ENCODE data around the gene DEPDC1B. TPM values are rescaled to one million over a fixed set of nuclear protein-coding genes. Genes with fewer than 3 reads are reported as not detected.

The DEPDC1B gene
- total and polyA plus RNA-seq, 7 donors: 0.27 to 9.5 (median 1.2) TPM; not detected in 2

DNA sequence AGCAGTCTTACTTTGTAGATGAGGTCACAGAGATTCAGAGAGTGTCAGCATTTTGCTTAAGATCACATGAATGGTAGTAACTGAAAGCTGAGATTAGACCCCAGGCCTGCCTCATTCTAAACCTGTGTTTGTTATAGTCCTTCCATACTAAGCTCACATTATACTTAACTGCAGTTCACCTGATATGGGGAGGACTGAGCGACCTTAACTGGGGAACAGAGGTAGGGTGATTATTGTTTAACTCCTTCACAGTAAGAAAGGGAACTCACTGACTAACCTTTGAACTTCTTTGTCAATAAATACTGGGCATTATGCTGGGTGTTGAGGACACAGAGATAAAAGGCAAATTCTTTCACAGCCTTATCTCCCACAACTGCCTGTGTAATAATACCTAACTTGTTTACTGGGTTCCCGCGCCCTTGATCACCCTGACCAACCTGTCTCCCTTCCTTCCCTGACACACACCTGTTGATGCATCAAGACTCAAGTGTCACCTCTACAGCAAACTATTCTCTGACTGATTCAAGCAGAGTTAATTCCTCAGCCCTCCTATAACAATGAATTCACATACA lies 27.2 kb downstream of the DEPDC1B start:
- WGBS, 2 donors: 19 to 65% methylated on average over 3 of the region's 3 CpGs

GRCh38 chr5:60671899-60672692 lies 27.9 kb downstream of the DEPDC1B start:
- no peak for TF ChIP-seq EP300 (IDR thresholded peaks at IDR 0.05)
- TF ChIP-seq CTCF (IDR thresholded peaks at IDR 0.05): no peak
- no peak for TF ChIP-seq POLR2AphosphoS5 (IDR thresholded peaks at IDR 0.05)
- TF ChIP-seq POLR2A (IDR thresholded peaks at IDR 0.05): no peak
- WGBS, 2 donors: 54 to 81% methylated on average over 6 of the region's 6 CpGs
- no peaks in the 10 kb centered on the region for H3K36me3 ChIP-seq
- H3K4me3 ChIP-seq: no peak overlapping the region
- no peaks in the 10 kb centered on the region for H3K27me3 ChIP-seq
- DNase-seq: no peak
- intact Hi-C loops (cut with DNase I): no loop called here
- H3K9me3 ChIP-seq: no peaks in the 10 kb centered on the region
- no peak overlapping the region for H3K27ac ChIP-seq
- H3K4me1 ChIP-seq: no peaks in the 10 kb centered on the region

More for the DNA sequence above, 27.2 kb downstream of the DEPDC1B start:
- intact Hi-C loops (cut with DNase I): no loop called here
- TF ChIP-seq EP300 (IDR thresholded peaks at IDR 0.05) (no peak), CTCF (IDR thresholded peaks at IDR 0.05) (no peak), POLR2AphosphoS5 (IDR thresholded peaks at IDR 0.05) (no peak), POLR2A (IDR thresholded peaks at IDR 0.05) (no peak)
- Histone ChIP-seq H3K27me3 (no peaks in the 10 kb centered on the region), H3K27ac (no peak overlapping the region), H3K4me1 (no peaks in the 10 kb centered on the region), H3K9me3 (no peaks in the 10 kb centered on the region), H3K36me3 (no peaks in the 10 kb centered on the region), H3K4me3 (no peak overlapping the region)
- no peak for DNase-seq

DNA sequence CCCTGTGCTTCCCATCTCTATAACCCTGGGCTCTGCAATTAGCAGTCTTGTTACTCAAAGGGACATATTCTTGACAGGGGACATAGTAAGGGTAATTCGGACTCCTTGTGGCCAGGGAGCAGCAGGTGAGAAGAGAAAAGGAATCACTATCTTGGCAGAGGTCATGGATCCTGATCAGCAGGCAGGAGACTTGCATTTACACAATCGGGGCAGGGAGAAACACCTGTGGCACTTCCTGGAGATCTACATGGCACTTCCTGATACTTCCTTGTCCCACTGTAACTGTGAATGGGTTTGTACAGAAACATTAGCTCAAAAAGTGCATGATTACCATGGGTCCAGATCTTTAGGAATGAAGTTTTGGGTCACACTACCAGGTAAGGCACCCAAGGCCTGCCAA lies 29.2 kb downstream of the DEPDC1B start:
- no peak overlapping the region for H3K27ac ChIP-seq
- no peaks in the 10 kb centered on the region for H3K4me1 ChIP-seq
- H3K36me3 ChIP-seq: no peaks in the 10 kb centered on the region
- intact Hi-C loops (cut with DNase I): no loop called here
- WGBS, 2 donors: 36 to 73% methylated on average over 2 of the region's 2 CpGs
- no peaks in the 10 kb centered on the region for H3K27me3 ChIP-seq
- no peak overlapping the region for H3K4me3 ChIP-seq
- TF ChIP-seq EP300 (IDR thresholded peaks at IDR 0.05): no peak
- TF ChIP-seq CTCF (IDR thresholded peaks at IDR 0.05): no peak
- no peak for TF ChIP-seq POLR2A (IDR thresholded peaks at IDR 0.05)
- TF ChIP-seq POLR2AphosphoS5 (IDR thresholded peaks at IDR 0.05): no peak
- DNase-seq: no peak
- H3K9me3 ChIP-seq: no peaks in the 10 kb centered on the region

DNA sequence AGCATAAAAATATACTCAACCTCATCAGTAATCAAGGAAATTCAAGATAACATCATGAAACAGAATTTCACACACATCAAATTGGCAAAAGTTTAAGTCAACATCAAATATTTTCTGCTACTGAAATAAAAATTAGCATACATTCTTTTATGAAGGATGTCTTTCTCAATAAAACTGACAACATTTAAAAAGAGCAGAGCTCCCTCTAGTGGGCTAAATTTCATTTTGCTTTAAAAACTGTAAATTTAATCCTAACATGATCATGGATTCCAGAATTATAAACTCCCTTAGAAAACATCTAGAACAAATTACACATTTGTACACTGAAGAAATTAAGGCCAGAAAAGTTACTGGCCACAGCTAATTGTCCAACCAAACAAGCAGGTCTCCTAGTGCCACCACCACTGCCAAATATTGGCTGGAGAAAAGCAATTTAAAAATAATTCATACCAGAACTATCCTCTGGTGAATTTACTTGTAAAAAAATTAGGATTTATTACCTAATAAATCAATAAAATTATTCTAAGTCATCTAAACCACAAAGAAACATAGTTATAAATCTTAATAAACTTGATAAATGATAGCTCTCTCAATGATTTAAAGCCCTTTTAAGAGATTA lies 31.2 kb downstream of the DEPDC1B start:
- intact Hi-C loops (cut with DNase I): loop anchor here (5.0 kb wide), 1 partner anchor 856 kb away; no protein-coding TSS in a partner anchor
- H3K27me3 ChIP-seq: no peaks in the 10 kb centered on the region
- H3K36me3 ChIP-seq: no peaks in the 10 kb centered on the region
- DNase-seq: no peak
- TF ChIP-seq POLR2AphosphoS5 (IDR thresholded peaks at IDR 0.05) (no peak), CTCF (IDR thresholded peaks at IDR 0.05) (peak in 3 of 4 experiments; percentile 13 to 61 (median 31)), POLR2A (IDR thresholded peaks at IDR 0.05) (no peak)
- H3K9me3 ChIP-seq: no peaks in the 10 kb centered on the region
- no peak overlapping the region for H3K27ac ChIP-seq
- H3K4me3 ChIP-seq: no peak overlapping the region
- H3K4me1 ChIP-seq: no peaks in the 10 kb centered on the region
